GM23338 (cell line): Measurements from ENCODE around the gene ZNF76. TPM values are rescaled to one million over a fixed set of nuclear protein-coding genes. Genes with fewer than 3 reads are reported as not detected.

Experiments
- ATAC-seq: fragments of 200-7000 bp; cut with Tn5 transposase; 3 replicates; pipeline ENCODE4 v1.9.1; 2020
- DNase-seq: peaks from one replicate; pipeline ENCODE4 v3.0.0-alpha.2; 2015; ENCODE audit warnings: low spot score
- H2AFZ ChIP-seq: fragments of 200-600 bp; sonication (generic); 2 replicates; pipeline ENCODE4 v1.8.0; 2016; ENCODE audit warnings: antibody characterized with exemption, mild to moderate bottlenecking, moderate library complexity
- H3F3A ChIP-seq: fragments of 200-600 bp; sonication (generic); replicated peaks from 2 replicates; pipeline ENCODE4 v1.8.0; 2017; ENCODE audit warnings: antibody characterized with exemption, mixed run types, low read depth
- H3K27ac ChIP-seq: fragments of 200-600 bp; sonication (generic); 2 replicates; pipeline ENCODE4 v1.6.1; 2016; ENCODE audit warnings: low read depth
- H3K27me3 ChIP-seq: fragments of 200-600 bp; sonication (generic); 2 replicates; pipeline ENCODE4 v1.8.0; 2016; ENCODE audit warnings: mild to moderate bottlenecking, mixed run types, moderate library complexity; ENCODE audit not compliant: insufficient read depth
- H3K36me3 ChIP-seq: fragments of 200-600 bp; sonication (generic); 2 replicates; pipeline ENCODE4 v1.8.0; 2016; ENCODE audit warnings: mild to moderate bottlenecking; ENCODE audit not compliant: insufficient read depth
- H3K4me1 ChIP-seq: fragments of 200-600 bp; sonication (generic); 2 replicates; pipeline ENCODE4 v1.8.0; 2016; ENCODE audit warnings: mild to moderate bottlenecking, moderate library complexity; ENCODE audit not compliant: insufficient read depth
- H3K4me2 ChIP-seq: fragments of 200-600 bp; sonication (generic); 2 replicates; pipeline ENCODE4 v1.7.1; 2017; ENCODE audit warnings: mixed run types
- H3K4me3 ChIP-seq: fragments of 200-600 bp; sonication (generic); 2 replicates; pipeline ENCODE4 v1.6.1; 2016; ENCODE audit warnings: mixed run types
- H3K79me2 ChIP-seq: fragments of 200-600 bp; sonication (generic); replicated peaks from 2 replicates; pipeline ENCODE4 v1.8.0; 2017; ENCODE audit warnings: mild to moderate bottlenecking; ENCODE audit not compliant: insufficient read depth
- H3K9me2 ChIP-seq: fragments of 200-600 bp; sonication (generic); 2 replicates; pipeline ENCODE4 v1.8.0; 2017; ENCODE audit not compliant: insufficient read depth
- H4K20me1 ChIP-seq: fragments of 200-600 bp; sonication (generic); replicated peaks from 2 replicates; pipeline ENCODE4 v1.8.0; 2017; ENCODE audit warnings: mild to moderate bottlenecking; ENCODE audit not compliant: insufficient read depth
- H3K27ac Mint-ChIP-seq: 2 replicates; pipeline ENCODE4 v1.8.0; 2020; ENCODE audit warnings: inconsistent platforms, mild to moderate bottlenecking, moderate library complexity, mixed read lengths
- H3K27me3 Mint-ChIP-seq: 3 replicates; pipeline ENCODE4 v1.8.0; 2022; ENCODE audit warnings: low read depth, mild to moderate bottlenecking, moderate library complexity, mixed read lengths, inconsistent platforms; ENCODE audit not compliant: insufficient read depth, poor library complexity
- H3K36me3 Mint-ChIP-seq: 3 replicates; pipeline ENCODE4 v1.8.0; 2021; ENCODE audit warnings: low read depth, mild to moderate bottlenecking, inconsistent platforms, moderate library complexity, mixed read lengths
- H3K4me1 Mint-ChIP-seq: 3 replicates; pipeline ENCODE4 v1.8.0; 2020; ENCODE audit warnings: mild to moderate bottlenecking, inconsistent platforms, mixed read lengths
- H3K4me3 Mint-ChIP-seq: 3 replicates; pipeline ENCODE4 v1.8.0; 2021; ENCODE audit warnings: moderate library complexity, mild to moderate bottlenecking, inconsistent platforms, mixed read lengths
- H3K9me3 Mint-ChIP-seq: 3 replicates; pipeline ENCODE4 v1.8.0; 2020; ENCODE audit warnings: moderate library complexity, mild to moderate bottlenecking, inconsistent platforms, mixed read lengths
- ETS1 ChIP-seq: IDR thresholded peaks from 2 replicates; pipeline ENCODE4 v1.6.1; 2016; ENCODE audit warnings: antibody characterized with exemption
- EZH2 ChIP-seq: fragments of 200-600 bp; sonication (generic); IDR thresholded peaks from one replicate; pipeline ENCODE4 v1.8.0; 2017; ENCODE audit warnings: antibody characterized with exemption, mild to moderate bottlenecking, low read depth; ENCODE audit not compliant: unreplicated experiment
- EZH2phosphoT487 ChIP-seq: fragments of 200-600 bp; sonication (generic); IDR thresholded peaks from one replicate; pipeline ENCODE4 v1.8.1; 2018; ENCODE audit warnings: antibody characterized with exemption; ENCODE audit not compliant: unreplicated experiment
- JUNB ChIP-seq: IDR thresholded peaks from one replicate; pipeline ENCODE4 v1.6.1; 2016; ENCODE audit warnings: antibody characterized with exemption; ENCODE audit not compliant: unreplicated experiment
- POLR2AphosphoS5 ChIP-seq: IDR thresholded peaks from 2 replicates; pipeline ENCODE4 v1.6.1; 2016; ENCODE audit warnings: antibody characterized with exemption, low read depth
- REST ChIP-seq: IDR thresholded peaks from one replicate; pipeline ENCODE4 v1.6.1; 2018; ENCODE audit warnings: antibody characterized with exemption; ENCODE audit not compliant: unreplicated experiment
- STAT1 ChIP-seq: IDR thresholded peaks from one replicate; pipeline ENCODE4 v1.6.1; 2016; ENCODE audit warnings: antibody characterized with exemption; ENCODE audit not compliant: unreplicated experiment
- ZNF331 ChIP-seq: fragments of 250-450 bp; sonication (Bioruptor Pico); IDR thresholded peaks from 2 replicates; pipeline ENCODE4 v1.5.0; 2020; ENCODE audit warnings: low read depth, mild to moderate bottlenecking, moderate library complexity
- ZNF462 ChIP-seq: fragments of 250-450 bp; sonication (Bioruptor Pico); IDR thresholded peaks from 2 replicates; pipeline ENCODE4 v1.5.0; 2020; ENCODE audit warnings: mild to moderate bottlenecking, moderate library complexity
- polyA plus RNA-seq: library from polyadenylated mRNA; unstranded; fragments of >200 nt; fragmentation: Nextera tagmentation; extraction: Ambion mirVana; gene quantifications from 2 replicates; pipeline ENCODE4 v1.2.1, GENCODE V29; 2016
- total RNA-seq: library from RNA; depleted of rRNA; stranded (reverse); fragments of >200 nt; shearing (Covaris generic); gene quantifications from 2 replicates; pipeline ENCODE4 v1.2.3, GENCODE V29; 2014

Gene ZNF76
- total and polyA plus RNA-seq, 2 experiments from 2014 or later, result 12.5 to 18.8 TPM

GRCh38 chr6:35312807-35313206 lies 53.3 kb downstream of the ZNF76 start:
- no peak for TF ChIP-seq ZNF331
- Histone ChIP-seq H3K36me3 (no peaks in the 10 kb centered on the region), H3K27ac (no peak overlapping the region), H4K20me1 (no peaks in the 10 kb centered on the region), H3K4me2 (no peak overlapping the region), H3K9me2 (no peaks in the 10 kb centered on the region), H3K4me3 (no peak overlapping the region), H3K4me1 (peaks cover 6% of the 10 kb centered on the region; the same call in 1 of the 2 replicates), H3K79me2 (no peaks in the 10 kb centered on the region), H2AFZ (no peak overlapping the region), H3F3A (0 out of 2 replicates have a peak, but pooled peaks cover under 1% of the 10 kb centered on the region), H3K27me3 (peaks cover 20% of the 10 kb centered on the region)
- Mint-ChIP-seq H3K4me1 (peaks cover 5% of the 10 kb centered on the region), H3K27me3 (peaks cover 19% of the 10 kb centered on the region), H3K36me3 (no peaks in the 10 kb centered on the region; the same call in 2 of the 3 replicates), H3K9me3 (no peaks in the 10 kb centered on the region), H3K4me3 (no peak overlapping the region), H3K27ac (no peak overlapping the region)
- DNase-seq (no peak), ATAC-seq (no peak)

- H3K27me3 ChIP-seq, result peaks cover 22% of the 10 kb centered on the region
- H3K4me1 Mint-ChIP-seq, result peaks cover 14% of the 10 kb centered on the region
- ATAC-seq (peak; percentile 58), DNase-seq (peak; percentile 45)
- 0 out of 2 replicates have a peak, but pooled peaks cover 3% of the 10 kb centered on the region for H3F3A ChIP-seq
- H3K9me2 ChIP-seq, result no peaks in the 10 kb centered on the region
- peaks cover 26% of the 10 kb centered on the region for H3K27me3 Mint-ChIP-seq
- peaks cover 3% of the 10 kb centered on the region; the same call in 1 of the 3 replicates for H3K36me3 Mint-ChIP-seq
- no peaks in the 10 kb centered on the region for H4K20me1 ChIP-seq
- no peak overlapping the region for H3K27ac ChIP-seq
- peak overlapping the region; percentile 87 for H3K4me2 ChIP-seq
- H2AFZ ChIP-seq, result peak overlapping the region; percentile 95
- peak overlapping the region; percentile 83 for H3K4me3 Mint-ChIP-seq
- no peaks in the 10 kb centered on the region for H3K9me3 Mint-ChIP-seq
- no peak overlapping the region for H3K27ac Mint-ChIP-seq
- H3K4me3 ChIP-seq, result peak overlapping the region; percentile 68
- H3K4me1 ChIP-seq, result peaks cover 16% of the 10 kb centered on the region
- H3K36me3 ChIP-seq, result no peaks in the 10 kb centered on the region
- H3K79me2 ChIP-seq, result no peaks in the 10 kb centered on the region
- TF ChIP-seq STAT1 (no peak), EZH2 (no peak), ETS1 (no peak), JUNB (no peak), REST (no peak), ZNF462 (CRISPR knock-in tag) (no peak), EZH2phosphoT487 (no peak), POLR2AphosphoS5 (no peak), ZNF331 (no peak)
These were observed 58.1 kb downstream of the ZNF76 start for GRCh38 chr6:35317483-35318195.
